NCI-H2107 treated with DMSO at 0.1 percent for 48 hours (cell line): Measurements from ENCODE around the gene RMDN2.

Experiments used
- DNase-seq: peaks from one replicate; lab custom pipeline; 2025; ENCODE audit not compliant: unreplicated experiment; lab: John Stamatoyannopoulos, UW

Gene RMDN2

DNA sequence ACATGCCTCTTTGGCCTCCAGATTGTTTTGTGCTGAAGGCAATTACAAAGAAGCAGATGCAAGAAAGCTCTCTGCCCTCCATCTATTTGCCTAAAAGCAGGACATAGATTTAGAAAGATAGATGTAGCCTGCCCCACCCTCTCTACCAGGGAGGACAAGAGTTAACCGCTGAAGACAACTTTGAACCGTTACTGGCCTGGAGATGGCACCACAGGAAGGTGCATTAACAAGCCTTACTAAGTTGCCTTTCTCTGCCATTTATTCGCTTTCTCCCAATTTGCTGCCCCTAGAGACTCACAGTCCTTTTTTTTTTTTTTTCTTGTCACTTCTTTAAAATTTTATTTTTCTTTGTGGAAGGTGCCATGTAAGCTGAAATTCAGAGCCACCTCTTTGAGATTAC, 28.8 kb upstream of the RMDN2 start:
- no peak for DNase-seq

DNA sequence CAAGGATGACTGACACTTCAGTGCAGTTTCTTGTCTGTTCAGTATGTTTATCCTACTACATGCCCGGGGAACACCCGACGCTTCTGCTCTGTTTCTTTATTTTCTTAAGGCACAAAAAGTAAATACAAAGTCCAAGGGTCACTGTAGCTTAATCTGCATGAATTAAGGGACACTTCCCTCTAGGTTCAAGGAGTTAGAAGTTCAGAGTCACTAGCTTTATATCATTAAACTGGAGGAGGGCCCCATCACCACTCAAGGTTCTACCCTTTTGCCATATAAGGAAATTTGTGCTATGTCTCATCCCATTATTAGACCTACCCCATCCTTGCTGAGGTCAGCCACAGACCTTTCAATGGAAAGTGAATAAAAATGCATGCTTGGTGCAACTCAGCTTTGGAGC, 27.6 kb upstream of the RMDN2 start:
- no peak for DNase-seq

DNA sequence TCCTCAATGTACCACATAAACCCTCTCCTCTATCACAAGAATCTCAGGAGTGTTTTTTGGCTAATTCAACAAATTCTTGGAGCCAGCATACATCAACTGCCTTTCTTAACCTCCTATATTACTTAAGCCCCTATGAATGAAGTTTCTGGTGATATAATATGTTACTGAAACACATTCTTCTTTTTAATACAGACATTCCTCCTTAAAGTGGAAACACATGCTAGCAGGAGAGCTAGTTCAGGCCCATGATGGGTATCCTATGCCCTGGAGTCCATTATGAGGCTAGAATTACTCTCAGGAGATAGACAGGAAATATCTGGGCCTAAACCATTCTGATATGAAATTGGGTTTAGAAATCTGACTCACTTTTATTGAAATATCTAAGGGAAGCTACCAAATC, 26.6 kb upstream of the RMDN2 start:
- no peak for DNase-seq

GRCh38 chr2:37902991-37903390, 22.1 kb upstream of the RMDN2 start:
- no peak for DNase-seq

DNA sequence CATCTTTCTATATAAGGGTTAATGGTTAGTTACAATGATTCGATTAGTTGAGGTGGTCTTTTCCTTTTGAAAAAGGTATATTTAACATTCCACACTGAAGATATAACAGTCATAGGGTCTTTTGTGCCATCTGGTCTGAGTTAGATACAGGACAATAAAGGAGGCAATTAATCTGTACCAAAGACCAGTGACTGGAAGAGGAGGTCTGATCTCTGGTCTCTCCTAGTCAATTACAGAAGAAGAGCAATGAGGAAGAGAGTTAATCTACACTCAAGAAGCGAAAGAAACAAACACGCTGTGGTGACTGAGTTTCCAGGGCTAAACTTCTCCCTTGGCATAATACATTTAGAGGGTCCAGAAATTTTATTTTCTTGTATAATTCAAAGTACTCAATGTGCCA, 20.7 kb upstream of the RMDN2 start:
- no peak for DNase-seq

DNA sequence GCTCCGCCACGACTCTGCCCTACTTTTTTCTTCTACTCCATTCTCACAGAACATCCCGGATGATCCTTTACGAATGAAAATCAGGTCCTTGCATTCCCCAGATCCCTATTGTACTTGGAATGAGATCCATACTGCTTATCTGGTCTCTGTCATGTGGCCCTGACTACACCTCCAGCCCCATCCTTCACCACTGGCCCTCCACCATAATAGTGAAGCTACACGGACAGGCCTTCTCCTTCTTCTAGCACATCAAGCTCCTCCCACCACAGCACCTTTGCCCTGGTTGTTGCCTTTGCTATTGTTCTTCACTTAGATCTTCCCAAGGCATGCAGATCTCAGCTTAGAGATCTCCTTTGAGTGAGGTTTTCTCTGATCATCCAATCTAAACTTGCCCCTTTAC, 20.1 kb upstream of the RMDN2 start:
- DNase-seq, result no peak

DNA sequence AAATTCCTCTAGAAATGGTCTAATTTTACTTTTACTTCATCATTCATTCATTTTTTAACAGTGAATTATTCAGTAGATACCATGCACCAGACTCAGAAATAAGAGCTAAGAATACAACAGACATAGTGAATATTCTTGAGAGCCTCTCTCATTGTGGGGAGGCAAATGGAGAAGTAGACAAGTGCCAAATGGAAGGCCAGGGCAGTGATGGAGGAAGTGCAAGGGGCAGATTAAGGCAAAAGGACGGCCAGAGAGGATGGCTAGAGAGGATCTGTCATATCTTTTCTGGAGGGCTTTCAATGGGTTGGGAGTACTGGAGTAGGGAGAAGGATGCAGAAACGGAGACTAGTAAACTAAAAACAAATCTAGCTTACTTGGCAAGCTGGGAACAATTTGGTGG, 19.0 kb upstream of the RMDN2 start:
- DNase-seq, result no peak

DNA sequence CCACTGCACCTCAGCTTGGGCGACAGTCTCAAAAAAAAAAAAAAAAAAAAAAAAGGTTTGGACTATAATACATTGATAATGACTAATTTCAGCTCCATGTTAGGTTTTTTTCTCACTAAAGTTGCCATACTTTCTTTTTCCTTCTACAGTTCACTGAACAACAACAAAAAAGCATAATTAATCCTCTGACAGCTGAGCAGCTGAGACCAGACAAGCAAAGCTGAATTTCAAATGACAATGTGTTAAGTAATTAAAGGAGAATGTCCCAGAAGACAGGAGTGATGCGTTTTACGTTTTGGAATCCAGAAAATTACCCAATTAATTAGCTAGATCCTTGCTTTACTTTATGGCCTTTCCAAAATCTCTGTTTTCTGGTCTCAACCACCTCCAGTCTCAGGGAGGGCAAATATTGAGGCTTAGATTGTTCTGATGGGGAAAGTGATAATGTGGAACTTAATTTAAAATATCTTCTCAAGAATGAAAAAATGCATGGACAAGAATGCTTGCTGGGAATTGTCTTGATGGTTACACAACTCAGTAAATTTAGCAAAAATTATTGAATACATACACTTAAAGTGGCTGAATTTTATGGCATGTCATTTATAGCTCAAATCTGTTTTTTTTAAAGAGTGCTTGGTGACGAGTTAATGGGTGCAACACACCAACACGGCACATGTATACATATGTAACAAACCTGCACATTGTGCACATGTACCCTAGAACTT, 17.4 kb upstream of the RMDN2 start:
- DNase-seq, result no peak

DNA sequence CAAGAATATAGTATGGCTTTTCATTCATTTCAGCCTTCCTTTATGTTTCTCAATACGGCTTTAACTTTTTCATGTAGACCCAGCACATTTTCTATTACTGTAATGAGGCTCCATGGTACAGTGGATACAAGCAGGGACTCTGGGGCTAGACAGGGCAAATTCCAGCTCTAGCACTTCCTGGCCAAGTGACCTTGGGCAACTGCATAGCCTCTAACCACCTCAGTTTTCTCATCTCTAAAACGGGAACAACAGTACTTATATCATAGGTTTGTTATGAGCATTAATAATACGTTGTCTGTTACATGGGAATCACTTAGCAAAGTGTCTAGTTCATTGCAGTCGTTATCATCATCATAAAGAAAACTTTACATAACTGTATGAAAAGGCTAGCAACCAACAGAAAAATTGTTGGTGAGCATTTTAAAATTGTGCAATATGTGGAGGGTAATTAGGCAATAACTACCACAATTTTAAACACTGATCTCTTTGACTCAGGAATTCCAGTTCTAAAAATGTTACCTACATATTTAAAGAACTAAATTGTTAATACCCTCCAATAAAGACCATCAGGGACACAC, 13.7 kb upstream of the RMDN2 start:
- no peak for DNase-seq

GRCh38 chr2:37912056-37912455, 13.0 kb upstream of the RMDN2 start:
- DNase-seq, result no peak

- DNase-seq, result no peak
Measured at GRCh38 chr2:37912616-37913015, 12.5 kb upstream of the RMDN2 start.

DNA sequence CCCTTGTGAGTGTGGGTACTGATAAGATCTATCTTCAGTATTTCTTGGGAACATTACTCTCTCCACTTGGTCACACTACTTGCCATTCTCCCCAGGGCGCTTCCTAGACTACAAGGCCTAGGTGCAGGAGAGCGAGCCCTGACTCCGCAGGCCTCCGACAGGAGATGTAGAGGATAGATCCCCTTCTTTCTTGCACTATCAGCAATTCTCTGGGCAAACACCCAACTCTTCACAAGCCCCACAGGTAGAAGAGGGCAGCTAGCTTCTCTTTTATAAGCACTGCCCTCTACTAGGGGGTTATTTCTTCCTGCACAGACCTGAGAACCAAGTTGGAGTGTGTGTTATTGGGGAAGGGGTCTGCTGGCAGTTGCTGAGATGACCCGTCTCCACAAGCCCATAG, 10.7 kb upstream of the RMDN2 start:
- DNase-seq, result no peak

GRCh38 chr2:37915773-37916172, 9.3 kb upstream of the RMDN2 start:
- DNase-seq, result no peak

GRCh38 chr2:37916512-37917082, 8.5 kb upstream of the RMDN2 start:
- DNase-seq, result no peak

- no peak for DNase-seq
Measured at GRCh38 chr2:37917281-37918228, 7.5 kb upstream of the RMDN2 start.

- no peak for DNase-seq
Measured at GRCh38 chr2:37918742-37919186, 6.3 kb upstream of the RMDN2 start.

- no peak for DNase-seq
Measured at GRCh38 chr2:37919631-37920032, 5.5 kb upstream of the RMDN2 start.

DNA sequence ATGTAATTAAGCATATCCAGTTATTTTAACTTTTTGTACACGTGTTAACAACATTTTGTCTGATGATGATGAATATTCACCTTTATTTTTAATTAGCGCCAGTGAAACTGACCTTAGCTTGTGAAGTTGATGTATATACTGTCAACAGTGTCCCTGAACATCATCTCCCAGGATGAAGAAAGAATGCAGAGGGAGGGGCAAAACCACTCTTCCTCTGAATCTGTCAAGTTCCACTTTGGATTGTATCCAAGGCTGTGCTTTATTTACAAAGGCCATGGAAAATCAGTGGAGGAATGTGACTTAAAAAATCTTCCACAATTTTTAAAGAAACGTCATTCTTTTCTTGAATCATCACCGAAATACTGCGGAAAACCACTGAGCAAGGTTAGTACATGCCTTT, 4.5 kb upstream of the RMDN2 start:
- DNase-seq, result no peak

DNA sequence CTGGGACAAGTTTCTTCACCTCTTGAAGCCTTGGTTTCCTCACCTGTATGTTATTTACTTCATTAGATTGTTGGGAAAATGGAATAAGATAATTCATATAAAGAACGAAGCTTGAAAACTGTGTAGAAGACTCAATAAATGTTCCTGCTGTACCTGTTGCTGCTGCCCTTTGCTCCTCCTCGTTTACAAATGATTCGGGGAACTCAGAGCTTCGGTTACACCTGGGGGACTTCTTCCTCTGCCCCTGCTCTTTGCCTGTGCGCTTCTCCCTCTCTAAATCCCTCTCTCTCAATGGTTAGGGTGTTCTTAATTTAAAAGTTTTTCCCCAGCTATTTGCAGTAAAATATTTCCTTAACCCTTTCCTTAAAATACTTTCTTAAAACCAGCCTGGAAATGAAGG, 3.3 kb upstream of the RMDN2 start:
- no peak for DNase-seq

DNA sequence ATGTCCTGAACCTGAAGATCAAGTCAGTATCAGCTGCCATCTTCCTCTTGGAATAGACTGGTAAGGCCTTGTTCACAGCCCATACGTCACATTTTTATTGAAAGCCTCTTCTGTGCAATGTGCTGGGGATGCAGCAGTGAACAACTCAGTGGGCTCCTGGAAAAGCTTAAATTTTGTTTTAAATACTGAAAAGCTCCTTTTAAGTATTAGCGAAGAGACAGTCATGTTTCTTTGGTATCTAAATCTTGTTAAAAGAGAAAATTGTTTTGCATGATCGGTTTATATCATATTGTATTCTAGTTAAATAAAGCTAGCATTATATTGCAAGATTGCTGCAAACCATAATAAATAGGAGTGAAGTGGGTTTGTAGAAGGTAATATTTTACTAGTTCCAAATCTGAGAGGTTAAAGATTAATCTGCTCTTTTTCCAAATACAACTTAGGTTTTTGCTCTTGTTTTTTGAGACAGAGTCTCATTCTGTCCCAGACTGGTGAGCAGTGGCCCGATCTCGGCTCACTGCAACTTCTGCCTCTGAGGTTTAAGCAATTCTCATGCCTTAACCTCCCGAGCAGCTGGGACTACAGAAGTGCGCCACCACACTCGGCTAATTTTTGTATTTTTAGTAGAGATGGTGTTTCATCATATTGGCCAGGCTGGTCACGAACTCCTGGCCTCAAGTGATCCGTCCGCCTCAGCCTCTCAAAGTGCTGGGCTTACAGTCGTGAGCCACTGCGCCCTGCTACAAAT, 1.6 kb upstream of the RMDN2 start:
- DNase-seq, result no peak

GRCh38 chr2:37926635-37927034, 1.5 kb downstream of the RMDN2 start:
- no peak for DNase-seq
